Measurements from ENCODE around the gene COL27A1.

The COL27A1 gene

GRCh38 chr9:114206221-114206789, 51.0 kb downstream of the COL27A1 start:
- no peak for DNase-seq (ENCODE audit: low read depth)

- DNase-seq (ENCODE audit: low read depth): no peak
Measured at GRCh38 chr9:114207034-114207810, 51.9 kb downstream of the COL27A1 start.

- no peak for DNase-seq (ENCODE audit: low read depth)
Measured at GRCh38 chr9:114207845-114208244, 52.5 kb downstream of the COL27A1 start.

GRCh38 chr9:114209151-114209550, 53.8 kb downstream of the COL27A1 start:
- DNase-seq (ENCODE audit: low read depth): no peak

- no peak for DNase-seq (ENCODE audit: low read depth)
Measured at GRCh38 chr9:114210136-114210535, 54.8 kb downstream of the COL27A1 start.

- DNase-seq (ENCODE audit: low read depth): no peak
Measured at GRCh38 chr9:114210691-114211276, 55.4 kb downstream of the COL27A1 start.

- DNase-seq (ENCODE audit: low read depth): no peak
Measured at GRCh38 chr9:114212826-114213225, 57.5 kb downstream of the COL27A1 start.

GRCh38 chr9:114213566-114213965, 58.2 kb downstream of the COL27A1 start:
- no peak for DNase-seq (ENCODE audit: low read depth)

- peak; percentile 37 for DNase-seq (ENCODE audit: low read depth)
Measured at GRCh38 chr9:114214181-114214580, 58.8 kb downstream of the COL27A1 start.

GRCh38 chr9:114214686-114215414, 59.5 kb downstream of the COL27A1 start:
- no peak for DNase-seq (ENCODE audit: low read depth)

- no peak for DNase-seq (ENCODE audit: low read depth)
Measured at GRCh38 chr9:114216081-114216480, 60.7 kb downstream of the COL27A1 start.

GRCh38 chr9:114216976-114217375, 61.6 kb downstream of the COL27A1 start:
- DNase-seq (ENCODE audit: low read depth): no peak

GRCh38 chr9:114218264-114219120, 63.2 kb downstream of the COL27A1 start:
- no peak for DNase-seq (ENCODE audit: low read depth)

- DNase-seq (ENCODE audit: low read depth): no peak
Measured at GRCh38 chr9:114220061-114220541, 64.8 kb downstream of the COL27A1 start.

GRCh38 chr9:114221706-114222465, 66.5 kb downstream of the COL27A1 start:
- no peak for DNase-seq (ENCODE audit: low read depth)

- peak; percentile 35 for DNase-seq (ENCODE audit: low read depth)
Measured at GRCh38 chr9:114223564-114224246, 68.4 kb downstream of the COL27A1 start.

- DNase-seq (ENCODE audit: low read depth): peak; percentile 61
Measured at GRCh38 chr9:114224247-114224610, 68.9 kb downstream of the COL27A1 start.

- DNase-seq (ENCODE audit: low read depth): peak; percentile 30
Measured at GRCh38 chr9:114225561-114226212, 70.3 kb downstream of the COL27A1 start.

GRCh38 chr9:114226246-114227055, 71.1 kb downstream of the COL27A1 start:
- no peak for DNase-seq (ENCODE audit: low read depth)

Measured in stromal cell of bone marrow (primary cell).